HEK293T (cell line): ENCODE data around the gene EIF1AD.
"Not testable (repeated sequence)": the region's sequence is repeated elsewhere in the genome, so short reads cannot be mapped to it uniquely, and the experiment has no call there.

Source experiments
- CTCF ChIA-PET: fragments of 350-600 bp; formaldehyde crosslinking; extraction: SDS; loops from one replicate; lab custom pipeline; 2021; ENCODE audit warnings: antibody characterized with exemption, inconsistent platforms; lab: Yijun Ruan, JAX
- POLR2A ChIA-PET: fragments of 350-600 bp; formaldehyde crosslinking; extraction: SDS; loops from one replicate; lab custom pipeline; 2020; ENCODE audit warnings: antibody characterized with exemption, inconsistent platforms; lab: Yijun Ruan, JAX
- DNase-seq: peaks from one replicate; pipeline ENCODE4 v3.0.0; 2012; ENCODE audit warnings: mixed read lengths; ENCODE audit errors: extremely low spot score
- ARNT ChIP-seq: fragments of 450-650 bp; IDR thresholded peaks from 2 replicates; pipeline ENCODE4 v1.6.1; 2017; ENCODE audit warnings: mild to moderate bottlenecking
- BHLHE40 ChIP-seq: fragments of 450-650 bp; IDR thresholded peaks from 2 replicates; pipeline ENCODE4 v1.6.1; 2016; ENCODE audit warnings: mild to moderate bottlenecking, moderate library complexity, borderline replicate concordance
- CTBP1 ChIP-seq: fragments of 450-650 bp; IDR thresholded peaks from 2 replicates; pipeline ENCODE4 v1.6.1; 2016; ENCODE audit warnings: borderline replicate concordance
- ELF4 ChIP-seq: fragments of 450-650 bp; IDR thresholded peaks from 2 replicates; pipeline ENCODE4 v1.6.1; 2017; ENCODE audit warnings: antibody characterized with exemption
- FOXA1 ChIP-seq: fragments of 450-650 bp; IDR thresholded peaks from 2 replicates; pipeline ENCODE4 v1.6.1; 2016; ENCODE audit warnings: mild to moderate bottlenecking
- FOXK2 ChIP-seq: fragments of 450-650 bp; IDR thresholded peaks from 2 replicates; pipeline ENCODE4 v1.6.1; 2016; ENCODE audit warnings: mild to moderate bottlenecking
- FOXM1 ChIP-seq: fragments of 450-650 bp; IDR thresholded peaks from 2 replicates; pipeline ENCODE4 v1.6.1; 2017; ENCODE audit warnings: mild to moderate bottlenecking, borderline replicate concordance
- HDGF ChIP-seq: fragments of 450-650 bp; IDR thresholded peaks from 2 replicates; pipeline ENCODE4 v1.6.1; 2017; ENCODE audit warnings: antibody characterized with exemption, borderline replicate concordance
- L3MBTL2 ChIP-seq: fragments of 450-650 bp; conservative IDR thresholded peaks from 2 replicates; pipeline ENCODE4 v1.6.1; 2016; ENCODE audit warnings: mild to moderate bottlenecking
- LEF1 ChIP-seq: fragments of 450-650 bp; IDR thresholded peaks from 2 replicates; pipeline ENCODE4 v1.6.1; 2017; ENCODE audit warnings: mild to moderate bottlenecking, borderline replicate concordance
- NFRKB ChIP-seq: fragments of 450-650 bp; IDR thresholded peaks from 2 replicates; pipeline ENCODE4 v1.6.1; 2016; ENCODE audit warnings: mild to moderate bottlenecking, moderate library complexity
- SP1 ChIP-seq: fragments of 450-650 bp; IDR thresholded peaks from 2 replicates; pipeline ENCODE4 v1.6.1; 2017
- SUZ12 ChIP-seq: fragments of 450-650 bp; IDR thresholded peaks from 2 replicates; pipeline ENCODE4 v1.6.1; 2016; ENCODE audit warnings: mild to moderate bottlenecking
- TARDBP ChIP-seq: fragments of 450-650 bp; IDR thresholded peaks from 2 replicates; pipeline ENCODE4 v1.6.1; 2016
- ZNF384 ChIP-seq: fragments of 450-650 bp; IDR thresholded peaks from 2 replicates; pipeline ENCODE4 v1.6.1; 2016
- TF ChIP-seq, protein P1 (sequence below): fragments of 450-650 bp; IDR thresholded peaks from 2 replicates; pipeline ENCODE4 v1.6.1; 2016

The EIF1AD gene

GRCh38 chr11:66012946-66013761 lies 11.2 kb upstream of the EIF1AD start:
- TF ChIP-seq FOXK2: no peak
- no peak for TF ChIP-seq SP1
- no peak for TF ChIP-seq L3MBTL2
- no peak for TF ChIP-seq TARDBP
- TF ChIP-seq ZNF384: no peak
- no peak for TF ChIP-seq SUZ12
- DNase-seq: no peak
- POLR2A ChIA-PET: interaction anchor here (0.6 kb wide), 1 partner anchor 55 kb away, joined by 3 read pairs; no protein-coding TSS in a partner anchor
- CTCF ChIA-PET: interaction anchor here (1.3 kb wide), 1 partner anchor 10 kb away, joined by 6 read pairs; no protein-coding TSS in a partner anchor

DNA sequence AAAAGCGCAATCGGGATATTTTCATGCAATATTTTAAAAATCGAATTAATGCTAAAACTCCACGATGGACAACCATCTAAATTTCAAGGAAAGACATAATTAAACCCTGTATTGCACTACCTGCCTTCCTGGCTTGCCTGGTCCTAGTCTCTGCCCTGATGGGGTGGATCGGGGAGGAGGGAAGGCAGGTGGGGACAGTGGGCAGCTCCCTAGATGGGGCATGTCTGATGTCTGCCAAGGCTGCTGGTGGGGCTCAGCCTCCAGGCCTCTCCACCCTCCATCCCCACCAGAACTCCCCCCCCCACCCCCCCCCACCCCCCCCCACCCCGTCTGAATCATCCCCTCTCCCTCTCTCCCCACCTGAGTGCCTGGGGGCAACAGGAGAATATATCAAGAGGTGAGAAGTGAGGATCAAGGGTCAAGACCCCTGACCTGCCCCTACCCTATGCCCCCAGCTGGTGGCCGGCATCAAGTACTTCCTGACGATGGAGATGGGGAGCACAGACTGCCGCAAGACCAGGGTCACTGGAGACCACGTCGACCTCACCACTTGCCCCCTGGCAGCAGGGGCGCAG lies 10.5 kb upstream of the EIF1AD start:
- POLR2A ChIA-PET: no interaction called here
- TF ChIP-seq HDGF (no peak), CTBP1 (no peak)

DNA sequence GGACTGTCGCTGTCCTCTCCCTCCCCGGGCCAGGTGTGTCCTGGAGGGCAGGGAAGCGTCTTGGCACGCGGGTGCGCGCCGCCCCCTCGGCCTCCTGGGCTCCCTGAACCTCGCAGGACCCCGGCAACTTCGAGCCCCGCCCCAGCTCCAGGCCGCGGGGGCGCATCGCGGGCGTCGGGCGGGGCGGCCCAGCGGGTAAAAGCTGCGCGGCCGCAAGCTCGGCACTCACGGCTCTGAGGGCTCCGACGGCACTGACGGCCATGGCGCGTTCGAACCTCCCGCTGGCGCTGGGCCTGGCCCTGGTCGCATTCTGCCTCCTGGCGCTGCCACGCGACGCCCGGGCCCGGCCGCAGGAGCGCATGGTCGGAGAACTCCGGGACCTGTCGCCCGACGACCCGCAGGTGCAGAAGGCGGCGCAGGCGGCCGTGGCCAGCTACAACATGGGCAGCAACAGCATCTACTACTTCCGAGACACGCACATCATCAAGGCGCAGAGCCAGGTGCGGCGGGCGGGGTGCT lies 9.9 kb upstream of the EIF1AD start, which contains the start of gene CST6:
Gene CST6 (plus strand): TSS at position 224 of the 519 bp plus-strand sequence. CDS start 37 bp downstream, at position 261.
- ChIA-PET POLR2A (no interaction called here), CTCF (interaction anchor here (0.6 kb wide), 1 partner anchor 8 kb away, joined by 3 read pairs; no protein-coding TSS in a partner anchor)
- no peak for DNase-seq
- TF ChIP-seq LEF1 (no peak), HDGF (no peak), L3MBTL2 (no peak), CTBP1 (no peak), FOXM1 (no peak), ELF4 (no peak), BHLHE40 (no peak), ZNF384 (no peak)

More for the DNA sequence above, 10.5 kb upstream of the EIF1AD start:
- CTCF ChIA-PET: interaction anchor here (1.3 kb wide), 1 partner anchor 10 kb away, joined by 6 read pairs; no protein-coding TSS in a partner anchor
- DNase-seq: no peak

DNA sequence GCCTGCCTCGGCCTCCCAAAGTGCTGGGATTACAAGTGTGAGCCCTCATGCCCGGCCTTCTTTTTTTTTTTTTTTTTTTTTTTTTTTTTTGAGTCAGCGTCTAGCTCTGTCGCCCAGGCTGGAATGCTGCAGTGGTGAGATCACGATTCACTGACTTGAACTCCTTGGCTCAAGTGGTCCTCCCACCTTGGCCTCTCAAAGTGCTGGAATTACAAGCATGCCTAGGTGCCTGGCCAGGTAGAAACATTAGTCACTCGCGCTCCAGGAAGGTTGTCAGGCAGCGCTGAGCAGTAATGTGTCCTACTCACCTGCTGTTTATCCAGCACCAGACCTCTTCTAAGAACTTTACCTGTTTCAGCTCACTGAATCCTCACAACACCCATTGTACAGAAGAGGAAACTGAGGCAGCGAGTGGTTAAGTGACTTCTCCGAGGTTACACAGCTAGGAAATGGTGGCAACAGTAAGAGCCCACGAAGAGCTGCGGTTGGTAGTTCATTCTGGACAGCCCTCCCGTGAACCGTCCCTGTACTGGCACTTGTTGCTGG lies 9.4 kb upstream of the EIF1AD start:
- TF ChIP-seq FOXM1 (no peak), L3MBTL2 (no peak), LEF1 (no peak), FOXA1 (no peak), SP1 (no peak), SUZ12 (no peak), HDGF (no peak), TARDBP (no peak), FOXK2 (no peak), NFRKB (no peak), ARNT (no peak), ZNF384 (no peak), CTBP1 (no peak)
- TF ChIP-seq, protein P1, sequence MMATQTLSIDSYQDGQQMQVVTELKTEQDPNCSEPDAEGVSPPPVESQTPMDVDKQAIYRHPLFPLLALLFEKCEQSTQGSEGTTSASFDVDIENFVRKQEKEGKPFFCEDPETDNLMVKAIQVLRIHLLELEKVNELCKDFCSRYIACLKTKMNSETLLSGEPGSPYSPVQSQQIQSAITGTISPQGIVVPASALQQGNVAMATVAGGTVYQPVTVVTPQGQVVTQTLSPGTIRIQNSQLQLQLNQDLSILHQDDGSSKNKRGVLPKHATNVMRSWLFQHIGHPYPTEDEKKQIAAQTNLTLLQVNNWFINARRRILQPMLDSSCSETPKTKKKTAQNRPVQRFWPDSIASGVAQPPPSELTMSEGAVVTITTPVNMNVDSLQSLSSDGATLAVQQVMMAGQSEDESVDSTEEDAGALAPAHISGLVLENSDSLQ: no peak
- no peak for DNase-seq
- CTCF ChIA-PET: interaction anchor here (0.6 kb wide), 1 partner anchor 8 kb away, joined by 3 read pairs; no protein-coding TSS in a partner anchor

DNA sequence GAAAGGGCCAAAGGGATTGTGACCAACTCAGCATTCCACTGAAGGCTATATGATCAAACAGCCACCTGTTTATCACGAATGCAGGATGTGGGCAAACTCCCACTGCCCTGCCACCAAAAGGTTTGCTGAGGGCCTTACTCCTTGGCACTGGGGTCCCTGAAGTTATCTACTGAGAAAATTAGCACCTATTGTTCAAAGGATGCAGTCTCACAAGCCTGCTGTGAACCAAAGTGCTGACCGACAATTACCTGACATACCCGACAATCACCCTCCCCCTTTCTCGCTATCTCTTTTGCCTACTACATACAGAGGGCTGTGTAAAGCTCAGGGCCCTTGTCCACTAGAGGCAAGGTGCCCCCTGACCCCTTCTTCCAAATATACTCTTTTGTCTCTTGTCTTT lies 8.1 kb upstream of the EIF1AD start:
- CTCF ChIA-PET, DNase-seq, POLR2A ChIA-PET: not testable (repeated sequence)

More for the DNA sequence above, 9.4 kb upstream of the EIF1AD start:
- POLR2A ChIA-PET: no interaction called here

GRCh38 chr11:66008468-66009101 lies 6.6 kb upstream of the EIF1AD start:
- CTCF ChIA-PET: interaction anchor here (0.8 kb wide), 1 partner anchor 13 kb away, joined by 3 read pairs; no protein-coding TSS in a partner anchor
- DNase-seq: no peak
- POLR2A ChIA-PET: interaction anchor here (0.9 kb wide), 1 partner anchor 14 kb away, joined by 3 read pairs; no protein-coding TSS in a partner anchor
- TF ChIP-seq LEF1 (no peak), ZNF384 (no peak), HDGF (no peak), SP1 (no peak), BHLHE40 (no peak), FOXA1 (no peak), FOXK2 (no peak), ELF4 (no peak), ARNT (no peak)
- TF ChIP-seq, protein P1: no peak
